HG03039 (cell line): Measurements from ENCODE around the gene TEX13A.
"Not testable (repeated sequence)": the region's sequence is repeated elsewhere in the genome, so short reads cannot be mapped to it uniquely, and the experiment has no call there.

Experiments used
- ATAC-seq: cut with Tn5 transposase; IDR thresholded peaks from one replicate; pipeline ENCODE4 v1.9.1; 2021; ENCODE audit warnings: mild to moderate bottlenecking, moderate library complexity; ENCODE audit not compliant: unreplicated experiment

Gene TEX13A

GRCh38 chrX:105220636-105221035 is at the start of gene TEX13A:
Gene TEX13A, minus strand, starts transcription at chrX:105220694. Its CDS starts 297 bp downstream, at chrX:105220397.
- ATAC-seq: no peak

- ATAC-seq: no peak
These were observed 48.9 kb upstream of the TEX13A start for GRCh38 chrX:105269386-105269785.

- no peak for ATAC-seq
These were observed 46.7 kb upstream of the TEX13A start for GRCh38 chrX:105267167-105267566.

DNA sequence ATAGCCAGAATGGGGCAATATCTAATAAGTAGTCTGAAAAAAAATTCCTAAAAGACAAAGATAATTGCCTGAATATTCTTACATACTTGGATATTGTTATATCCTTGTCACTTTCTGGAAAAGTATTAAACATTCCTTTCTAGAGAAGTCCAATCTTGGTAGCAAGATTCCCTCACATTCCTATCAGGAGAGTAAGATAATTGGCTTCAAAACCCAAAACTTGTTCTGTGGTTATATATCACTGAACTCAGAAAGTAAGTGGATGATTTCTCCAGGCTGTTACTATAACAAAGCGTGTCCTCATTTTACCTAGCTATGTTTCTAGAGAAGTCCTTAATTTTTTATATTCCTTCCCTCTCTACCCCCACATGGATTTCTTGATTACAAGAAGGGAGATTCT is 46.0 kb upstream of the TEX13A start:
- no peak for ATAC-seq

DNA sequence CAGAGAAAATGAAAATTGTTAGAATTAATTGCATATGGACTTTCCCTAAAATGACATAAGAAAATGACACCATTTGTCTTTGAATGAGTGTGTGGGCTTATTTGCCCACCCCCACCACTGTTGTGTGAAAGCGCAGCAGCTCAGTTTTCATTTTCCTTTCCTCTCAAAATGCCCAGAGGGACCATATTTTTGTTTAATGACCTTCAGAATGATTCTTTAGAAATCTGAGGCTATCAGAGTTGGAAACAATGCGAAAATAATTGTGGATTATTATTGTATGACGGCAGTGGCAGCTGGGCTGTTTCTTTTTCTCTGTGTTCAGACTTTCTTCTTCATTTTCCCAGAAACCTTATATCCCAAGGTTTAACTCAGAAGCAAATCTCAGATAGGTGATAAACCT is 44.6 kb upstream of the TEX13A start:
- no peak for ATAC-seq

- ATAC-seq: no peak
These were observed 43.3 kb upstream of the TEX13A start for GRCh38 chrX:105263801-105264200.

DNA sequence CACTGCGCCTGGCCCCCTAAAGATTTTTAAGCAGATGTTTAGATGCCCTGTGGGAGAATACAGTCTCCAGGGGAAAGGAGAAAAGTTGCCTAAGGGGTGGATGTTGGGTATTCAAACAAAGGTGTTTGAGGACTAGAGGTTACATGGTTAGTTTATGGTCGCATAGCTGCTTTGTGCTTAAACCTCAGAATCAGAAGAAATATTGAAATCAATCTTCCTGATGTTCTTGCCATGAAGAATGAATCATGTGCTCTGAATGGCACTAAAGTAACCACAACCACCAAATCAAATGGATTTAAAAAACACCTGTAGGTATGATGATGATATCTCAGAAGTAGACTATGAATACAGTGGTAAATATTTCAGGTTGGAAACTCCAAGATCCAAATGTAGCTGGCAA is 42.7 kb upstream of the TEX13A start:
- no peak for ATAC-seq

- no peak for ATAC-seq
These were observed 40.0 kb upstream of the TEX13A start for GRCh38 chrX:105260291-105261043.

DNA sequence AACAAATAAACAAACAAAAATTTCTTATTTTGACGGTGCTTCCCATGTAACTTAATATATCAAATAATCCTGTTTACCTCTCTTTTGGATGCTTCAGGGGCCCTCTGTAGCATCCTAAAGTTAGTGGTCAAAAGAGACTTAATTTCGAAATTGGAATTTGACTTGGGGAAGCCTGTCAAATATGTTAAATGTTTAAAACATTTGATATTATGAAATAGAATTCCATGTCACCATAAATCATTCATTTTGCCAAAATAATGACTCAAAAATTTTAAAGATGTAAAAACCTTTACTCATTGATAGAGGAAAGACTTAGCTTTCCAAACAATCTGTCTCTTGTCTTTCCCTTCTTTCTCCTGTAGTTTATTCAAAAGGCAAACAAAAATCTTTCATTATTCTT is 20.6 kb upstream of the TEX13A start:
- ATAC-seq: no peak

DNA sequence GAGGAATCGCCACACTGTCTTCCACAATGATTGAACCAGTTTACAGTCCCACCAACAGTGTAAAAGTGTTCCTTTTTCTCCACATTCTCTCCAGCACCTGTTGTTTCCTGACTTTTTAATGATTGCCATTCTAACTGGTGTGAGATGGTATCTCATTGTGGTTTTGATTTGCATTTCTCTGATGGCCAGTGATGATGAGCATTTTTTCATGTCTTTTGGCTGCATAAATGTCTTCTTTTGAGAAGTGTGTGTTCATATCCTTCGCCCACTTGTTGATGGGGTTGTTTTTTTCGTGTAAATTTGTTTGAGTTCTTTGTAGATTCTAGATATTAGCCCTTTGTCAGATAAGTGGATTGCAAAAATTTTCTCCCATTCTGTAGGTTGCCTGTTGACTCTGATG is 16.9 kb upstream of the TEX13A start:
- ATAC-seq: not testable (repeated sequence)

- no peak for ATAC-seq
These were observed 8.7 kb upstream of the TEX13A start for GRCh38 chrX:105229146-105229545.

DNA sequence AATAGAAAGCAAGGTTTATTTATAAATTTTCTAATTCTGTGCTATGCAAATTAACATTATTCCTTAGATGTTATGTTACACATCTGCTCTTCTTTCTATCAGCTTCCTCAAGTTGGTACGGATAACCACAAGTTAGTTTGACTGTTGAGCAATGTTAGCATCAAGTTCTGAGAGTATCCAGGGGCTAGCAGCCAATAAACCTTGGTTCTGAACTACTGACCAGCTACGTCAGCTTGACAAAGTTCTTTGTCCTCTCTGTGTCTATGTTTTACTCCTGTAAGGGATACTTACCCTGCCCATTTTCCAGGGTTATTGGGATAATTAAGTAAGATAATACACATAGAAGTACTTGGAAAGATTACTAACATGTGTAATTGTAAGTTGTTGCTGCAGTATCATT is 8.1 kb upstream of the TEX13A start:
- no peak for ATAC-seq

DNA sequence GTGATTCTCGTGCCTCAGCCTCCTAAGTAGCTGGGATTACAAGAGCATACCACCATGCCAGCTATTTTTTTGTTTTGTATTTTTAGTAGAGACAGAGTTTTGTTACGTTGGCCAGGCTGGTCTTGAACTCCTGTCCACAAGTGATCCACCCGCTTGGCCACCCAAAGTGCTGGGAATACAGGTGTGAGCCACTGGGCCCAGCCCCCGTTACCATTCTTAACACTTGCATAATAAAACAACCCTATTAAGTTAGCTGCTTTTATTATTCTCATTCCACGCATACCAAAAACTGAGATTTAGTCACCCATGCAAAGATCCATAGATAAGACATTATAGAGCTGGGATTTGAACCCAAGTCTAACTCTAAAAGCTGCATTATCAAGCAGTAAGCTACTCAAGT is 6.0 kb upstream of the TEX13A start:
- ATAC-seq: no peak

DNA sequence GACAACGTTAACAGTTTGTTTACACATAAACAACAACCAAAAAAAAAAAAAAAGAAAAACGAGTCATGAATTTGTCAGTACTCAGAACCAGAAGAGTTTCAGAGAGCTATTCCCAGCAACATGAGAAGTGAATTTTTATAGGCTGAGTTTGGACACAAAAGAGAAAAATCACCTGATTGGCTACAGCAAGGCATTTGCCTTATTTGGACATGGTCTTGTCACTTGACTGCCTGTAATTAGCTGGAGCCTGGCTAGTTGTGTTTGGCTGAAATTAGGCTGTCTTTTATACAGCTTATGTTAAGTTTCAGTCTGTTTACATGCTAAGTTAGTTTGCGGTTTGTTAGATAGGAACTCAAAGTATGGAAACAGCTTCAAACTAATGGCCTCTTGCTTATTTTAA is 880 bp upstream of the TEX13A start:
- no peak for ATAC-seq

DNA sequence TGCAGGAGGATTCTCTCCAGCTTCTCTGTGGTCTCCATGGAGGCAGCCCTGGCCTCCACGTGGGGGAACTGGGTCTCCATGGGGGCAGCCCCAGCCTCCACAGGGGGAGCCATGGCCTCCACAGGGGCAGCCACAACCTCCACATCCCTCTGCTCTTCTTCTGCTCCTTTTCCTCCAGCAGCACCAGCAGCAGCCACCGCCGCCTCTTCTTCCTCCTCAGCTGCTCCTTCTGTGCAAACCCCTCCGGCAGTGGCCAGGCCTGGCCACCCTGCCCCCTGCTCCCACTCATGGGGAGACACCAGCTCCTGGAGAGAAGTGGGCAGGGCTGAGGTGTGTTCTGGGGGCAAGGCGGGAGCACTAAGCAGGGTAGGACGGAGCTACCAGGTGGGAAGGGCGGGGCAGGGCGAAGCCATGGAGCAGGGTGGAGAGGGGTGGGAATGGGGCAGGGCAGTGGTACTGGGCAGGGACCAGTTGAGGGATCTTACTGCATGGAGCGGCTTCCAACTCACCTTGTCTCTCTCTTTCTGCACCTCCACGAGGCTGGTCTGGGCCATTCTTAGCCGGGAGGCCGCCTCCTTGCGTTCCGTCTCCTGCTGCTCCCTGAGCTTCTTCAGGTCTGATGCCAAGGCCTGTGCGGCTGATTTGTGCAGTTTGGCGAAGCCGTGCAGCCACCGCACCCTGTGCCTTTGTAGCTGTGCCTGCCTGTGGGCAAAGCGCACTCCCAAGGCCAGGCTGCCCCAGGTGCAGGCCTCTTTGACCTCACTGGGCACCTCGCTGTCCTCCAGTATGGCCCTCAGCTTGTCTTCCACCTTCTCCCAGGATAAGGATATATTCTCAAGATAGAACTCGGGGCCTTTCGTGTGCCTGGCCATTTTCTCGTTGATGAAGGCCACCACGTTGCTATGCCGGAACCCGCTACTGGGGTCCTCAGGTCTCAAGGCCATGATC is 766 bp downstream of the TEX13A start:
- ATAC-seq: no peak

GRCh38 chrX:105211066-105211575 is 9.4 kb downstream of the TEX13A start:
- ATAC-seq: no peak

DNA sequence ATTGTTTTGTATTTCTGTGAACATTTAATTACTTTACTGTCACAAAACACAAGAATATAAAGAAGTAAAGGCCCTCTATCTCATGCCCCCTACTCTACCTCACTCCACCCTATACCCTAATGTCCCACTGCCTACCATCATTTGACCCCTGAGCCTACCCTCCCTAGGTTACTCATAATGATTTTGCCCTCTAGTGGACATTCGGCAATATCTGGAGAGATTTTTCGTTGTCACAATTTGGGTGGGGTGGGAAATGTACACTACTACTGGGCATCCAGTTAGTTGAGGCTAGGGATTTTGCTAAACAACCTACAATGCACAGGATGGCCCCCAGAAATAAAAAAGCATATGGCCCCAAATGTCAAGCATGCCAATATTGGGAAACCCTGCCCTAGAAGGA is 10.2 kb downstream of the TEX13A start:
- ATAC-seq: no peak

DNA sequence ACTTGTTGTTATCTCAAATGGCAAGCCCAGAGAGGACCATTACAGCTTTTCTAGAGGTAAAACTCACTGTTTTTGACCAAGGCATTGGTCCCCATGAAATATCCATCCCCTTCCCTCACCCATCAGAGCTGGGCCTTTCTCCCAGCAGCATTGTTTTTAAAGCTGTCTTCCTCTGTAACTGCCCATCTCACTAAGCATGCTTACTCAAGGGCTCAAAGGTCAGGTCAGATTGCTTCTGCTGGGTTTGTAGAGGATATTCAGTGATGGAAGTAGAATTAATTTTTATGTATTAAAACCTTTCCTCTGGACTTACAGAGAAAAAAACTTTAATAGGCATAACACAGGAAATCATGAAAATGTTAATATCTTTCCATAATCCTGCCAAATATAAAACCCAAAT is 11.1 kb downstream of the TEX13A start:
- ATAC-seq: no peak

GRCh38 chrX:105191878-105192277 is 28.6 kb downstream of the TEX13A start:
- no peak for ATAC-seq

GRCh38 chrX:105190252-105190853 is 30.1 kb downstream of the TEX13A start:
- no peak for ATAC-seq

GRCh38 chrX:105189093-105189492 is 31.4 kb downstream of the TEX13A start:
- ATAC-seq: no peak
